ENCODE results near the gene RASD2.

- TF ChIP-seq, protein P1, sequence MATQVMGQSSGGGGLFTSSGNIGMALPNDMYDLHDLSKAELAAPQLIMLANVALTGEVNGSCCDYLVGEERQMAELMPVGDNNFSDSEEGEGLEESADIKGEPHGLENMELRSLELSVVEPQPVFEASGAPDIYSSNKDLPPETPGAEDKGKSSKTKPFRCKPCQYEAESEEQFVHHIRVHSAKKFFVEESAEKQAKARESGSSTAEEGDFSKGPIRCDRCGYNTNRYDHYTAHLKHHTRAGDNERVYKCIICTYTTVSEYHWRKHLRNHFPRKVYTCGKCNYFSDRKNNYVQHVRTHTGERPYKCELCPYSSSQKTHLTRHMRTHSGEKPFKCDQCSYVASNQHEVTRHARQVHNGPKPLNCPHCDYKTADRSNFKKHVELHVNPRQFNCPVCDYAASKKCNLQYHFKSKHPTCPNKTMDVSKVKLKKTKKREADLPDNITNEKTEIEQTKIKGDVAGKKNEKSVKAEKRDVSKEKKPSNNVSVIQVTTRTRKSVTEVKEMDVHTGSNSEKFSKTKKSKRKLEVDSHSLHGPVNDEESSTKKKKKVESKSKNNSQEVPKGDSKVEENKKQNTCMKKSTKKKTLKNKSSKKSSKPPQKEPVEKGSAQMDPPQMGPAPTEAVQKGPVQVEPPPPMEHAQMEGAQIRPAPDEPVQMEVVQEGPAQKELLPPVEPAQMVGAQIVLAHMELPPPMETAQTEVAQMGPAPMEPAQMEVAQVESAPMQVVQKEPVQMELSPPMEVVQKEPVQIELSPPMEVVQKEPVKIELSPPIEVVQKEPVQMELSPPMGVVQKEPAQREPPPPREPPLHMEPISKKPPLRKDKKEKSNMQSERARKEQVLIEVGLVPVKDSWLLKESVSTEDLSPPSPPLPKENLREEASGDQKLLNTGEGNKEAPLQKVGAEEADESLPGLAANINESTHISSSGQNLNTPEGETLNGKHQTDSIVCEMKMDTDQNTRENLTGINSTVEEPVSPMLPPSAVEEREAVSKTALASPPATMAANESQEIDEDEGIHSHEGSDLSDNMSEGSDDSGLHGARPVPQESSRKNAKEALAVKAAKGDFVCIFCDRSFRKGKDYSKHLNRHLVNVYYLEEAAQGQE (IDR thresholded peaks at IDR 0.05; ENCODE audit: insufficient read depth in 1 of 2, low read depth in 2 of 2, low read length in 2 of 2): no peak
- TF ChIP-seq POLR2AphosphoS5 (IDR thresholded peaks at IDR 0.05; ENCODE audit: low read depth, low read length): no peak
Observed at GRCh38 chr22:35594686-35595085, 54.1 kb downstream of the RASD2 start.
